ENCODE data around the gene POU6F1. TPM values are rescaled to one million over a fixed set of nuclear protein-coding genes. Genes with fewer than 3 reads are reported as not detected.

POU6F1 gene
- total RNA-seq, 1 experiment from 2014 or later = 13.3 TPM

- Histone ChIP-seq H3K23me2 (ENCODE audit: insufficient read length, low read depth, low read length, poor library complexity, severe bottlenecking) (no peaks in the 10 kb centered on the region), H2BK15ac (ENCODE audit: low read depth, low read length) (no peak overlapping the region), H2AK5ac (ENCODE audit: insufficient read length, low read length) (no peak overlapping the region), H3K27me3 (ENCODE audit: insufficient read depth, low read length) (no peaks in the 10 kb centered on the region), H3T11ph (ENCODE audit: low read length) (no peak overlapping the region), H4K20me1 (ENCODE audit: control insufficient read depth, insufficient read depth, insufficient read length) (no peaks in the 10 kb centered on the region), H4K8ac (replicated peaks; ENCODE audit: insufficient read length, low read depth, low read length) (no peak overlapping the region), H3K23ac (ENCODE audit: insufficient read length, low read depth, low read length) (no peak overlapping the region), H3K79me2 (ENCODE audit: insufficient read depth, low read length) (no peaks in the 10 kb centered on the region), H2BK12ac (ENCODE audit: insufficient read length, low read depth, low read length) (no peak overlapping the region), H3K56ac (ENCODE audit: insufficient read length, low read depth, low read length) (no peak overlapping the region), H3K4me1 (ENCODE audit: insufficient read depth, low read length) (no peaks in the 10 kb centered on the region), H3K79me1 (ENCODE audit: insufficient read depth, low read depth, low read length, poor library complexity, severe bottlenecking) (no peaks in the 10 kb centered on the region), H2BK5ac (ENCODE audit: insufficient read length, low read length) (no peak overlapping the region), H2BK20ac (ENCODE audit: low read depth, low read length, poor library complexity, severe bottlenecking) (no peak overlapping the region), H4K91ac (ENCODE audit: insufficient read length, low read depth, low read length) (no peak overlapping the region), H3K27ac (ENCODE audit: insufficient read length, low read depth, low read length) (no peak overlapping the region), H4K5ac (ENCODE audit: insufficient read length, low read depth, low read length) (no peak overlapping the region), H3K18ac (ENCODE audit: insufficient read length, low read depth, low read length) (no peak overlapping the region), H3K9ac (ENCODE audit: extremely low read depth, insufficient read length, low read length) (no peak overlapping the region), H2BK120ac (ENCODE audit: low read depth, low read length, poor library complexity, severe bottlenecking) (no peak overlapping the region), H3K9me3 (ENCODE audit: control insufficient read depth, low read depth, low read length) (no peaks in the 10 kb centered on the region), H2AFZ (ENCODE audit: low read length) (no peak overlapping the region), H3K14ac (ENCODE audit: insufficient read depth, low read length) (no peak overlapping the region), H3K4ac (ENCODE audit: low read depth, low read length) (no peak overlapping the region), H3K4me2 (ENCODE audit: insufficient read depth, insufficient read length, low read length) (no peak overlapping the region)
- WGBS (ENCODE audit: extremely low coverage, insufficient read length, low lambda C conversion rate) = no CpG with 5 or more reads among the region's 2 CpGs
- TF ChIP-seq CTCF (conservative IDR thresholded peaks at IDR 0.05) = no peak
- Mint-ChIP-seq H3K36me3 (ENCODE audit: insufficient read depth in 1 of 3, low read depth in 3 of 3) (peaks cover 0 to 7% (median 2%) of the 10 kb centered on the region in 3 experiments; a peak in 4 of 7 replicates), H3K27me3 (ENCODE audit: low read depth) (no peaks in the 10 kb centered on the region), H3K27ac (no peak overlapping the region; a peak in 1 of 7 replicates), H3K9me3 (no peaks in the 10 kb centered on the region), H3K4me3 (no peak overlapping the region), H3K4me1 (0 out of 4 replicates have a peak, but pooled peaks cover 0 to 2% of the 10 kb centered on the region in 2 experiments)
- no peak for DNase-seq
Measured at GRCh38 chr12:51225771-51226170, 7.9 kb upstream of the POU6F1 start.

All from H9 (cell line).